NCI-H748 treated with DMSO at 0.1 percent for 48 hours (cell line): ENCODE measurements around the gene MDFI.

Experiments used
- DNase-seq: peaks from one replicate; lab custom pipeline; 2025; lab: John Stamatoyannopoulos, UW

MDFI gene

GRCh38 chr6:41634657-41635056 lies 3.6 kb upstream of the MDFI start:
- no peak for DNase-seq

GRCh38 chr6:41635365-41635764 lies 2.9 kb upstream of the MDFI start:
- no peak for DNase-seq

GRCh38 chr6:41636833-41637193 lies 1.5 kb upstream of the MDFI start:
- no peak for DNase-seq

DNA sequence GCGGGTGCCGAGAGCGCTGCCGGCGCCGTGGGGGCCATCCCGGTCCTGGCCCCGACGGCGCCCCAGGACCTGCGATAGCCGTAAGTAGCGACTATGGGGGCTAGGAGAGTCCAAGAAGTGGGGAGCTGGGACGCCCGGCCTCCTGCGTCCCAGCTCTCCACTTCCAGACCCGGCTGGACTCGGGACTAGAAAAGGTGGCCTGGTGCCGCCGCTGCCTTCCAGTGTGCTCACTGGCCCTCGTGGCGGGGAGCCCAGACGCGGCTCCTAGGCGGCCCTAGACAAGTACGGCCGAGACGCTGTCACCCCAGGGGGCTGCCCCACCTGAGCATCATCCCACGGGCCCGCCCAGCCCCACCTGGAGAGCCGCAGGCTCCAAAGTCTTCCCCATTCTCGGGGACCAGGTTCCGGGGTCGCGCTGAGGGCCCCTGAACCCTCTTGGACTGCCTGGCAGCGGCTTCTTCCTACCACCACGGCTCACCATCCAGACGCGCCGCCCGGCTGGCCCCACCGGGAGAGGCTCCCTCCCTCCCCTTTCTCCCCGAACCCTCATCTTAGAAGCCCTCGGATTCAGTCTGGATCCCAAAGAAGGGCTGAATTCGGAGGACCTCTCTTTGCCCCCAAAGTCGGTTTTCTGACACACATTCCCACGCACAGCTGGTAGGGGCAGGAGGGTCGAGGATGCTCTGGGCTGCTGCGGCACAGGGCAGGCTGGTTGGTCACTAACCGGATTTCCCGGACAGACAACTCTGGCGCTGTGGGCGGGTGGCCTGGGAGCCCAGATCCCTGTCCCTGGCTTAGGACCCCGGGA lies 870 bp upstream of the MDFI start:
- DNase-seq, result no peak

DNA sequence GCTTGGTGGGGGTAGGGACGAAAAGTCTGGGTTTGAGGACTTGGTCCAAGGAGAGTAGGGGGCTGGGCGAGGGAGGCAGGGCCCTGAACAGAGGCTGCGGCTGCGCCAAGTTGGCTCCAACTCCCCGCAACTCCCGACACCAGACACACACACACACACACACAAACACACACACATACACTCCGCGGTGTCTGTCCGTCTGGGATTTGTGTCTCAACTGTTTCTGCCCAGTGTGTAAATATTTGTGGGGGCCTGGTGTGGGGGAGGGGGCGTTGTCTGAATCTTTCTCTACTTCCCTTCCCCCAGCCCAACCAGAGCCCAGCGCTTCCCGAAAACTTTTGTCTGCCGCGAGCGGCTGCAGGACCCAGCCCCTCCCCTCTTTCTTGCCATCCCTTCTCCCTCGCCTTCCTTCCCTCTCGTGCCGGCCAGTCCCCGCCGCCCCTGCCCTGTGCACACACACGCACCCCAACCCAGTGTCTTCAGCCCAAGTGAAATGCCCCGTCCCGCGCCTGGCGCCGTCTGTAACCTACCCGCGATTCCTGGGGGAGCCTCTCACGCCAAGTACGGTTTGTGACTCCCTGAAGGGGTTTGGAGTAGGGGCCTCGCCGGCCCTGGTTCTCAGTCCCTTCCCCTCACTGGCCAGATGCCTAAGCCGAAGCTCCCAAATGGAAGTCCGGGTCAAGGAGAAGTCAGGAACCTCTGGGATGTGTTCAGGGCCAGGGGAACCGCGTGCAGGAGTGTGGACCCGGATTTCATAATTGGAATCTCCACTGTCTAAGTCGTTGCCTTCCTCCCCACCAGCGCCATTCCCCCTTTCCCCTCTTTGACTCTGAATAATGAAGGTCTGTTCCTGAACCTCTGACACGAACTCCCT lies 904 bp downstream of the MDFI start:
- no peak for DNase-seq

DNA sequence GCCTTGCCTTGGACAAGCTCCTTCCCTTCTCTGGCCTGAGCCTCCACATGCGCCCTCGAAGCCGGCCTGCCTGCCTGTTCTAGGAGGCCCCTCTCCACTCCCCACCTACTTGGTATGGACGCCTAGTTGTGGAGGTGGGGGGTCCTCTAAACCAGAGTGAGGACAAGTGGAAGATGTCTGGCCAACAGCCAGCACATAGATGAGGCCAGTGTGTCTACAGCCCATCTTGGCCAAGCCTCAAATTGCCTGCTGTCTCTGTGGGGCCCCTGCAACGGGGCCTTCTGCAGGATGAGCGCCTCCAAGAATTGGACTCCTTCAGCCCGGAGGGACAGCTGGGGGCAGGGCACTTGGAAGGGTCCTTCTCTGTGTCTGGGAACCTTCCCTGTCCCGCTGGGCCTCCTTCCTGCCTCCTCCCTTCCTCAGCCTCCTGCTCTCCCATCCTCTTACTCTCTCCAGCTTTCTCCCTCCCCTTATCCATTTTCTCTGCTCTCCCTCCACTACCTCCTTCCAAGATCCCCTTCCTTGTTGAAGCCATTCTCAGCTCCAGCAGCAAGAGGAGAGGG lies 1.6 kb downstream of the MDFI start:
- DNase-seq, result no peak

- DNase-seq, result no peak
Measured at GRCh38 chr6:41640426-41640825, 2.2 kb downstream of the MDFI start.

- DNase-seq, result no peak
Measured at GRCh38 chr6:41641352-41641925, 3.2 kb downstream of the MDFI start.

GRCh38 chr6:41642090-41642959 lies 4.1 kb downstream of the MDFI start:
- no peak for DNase-seq

DNA sequence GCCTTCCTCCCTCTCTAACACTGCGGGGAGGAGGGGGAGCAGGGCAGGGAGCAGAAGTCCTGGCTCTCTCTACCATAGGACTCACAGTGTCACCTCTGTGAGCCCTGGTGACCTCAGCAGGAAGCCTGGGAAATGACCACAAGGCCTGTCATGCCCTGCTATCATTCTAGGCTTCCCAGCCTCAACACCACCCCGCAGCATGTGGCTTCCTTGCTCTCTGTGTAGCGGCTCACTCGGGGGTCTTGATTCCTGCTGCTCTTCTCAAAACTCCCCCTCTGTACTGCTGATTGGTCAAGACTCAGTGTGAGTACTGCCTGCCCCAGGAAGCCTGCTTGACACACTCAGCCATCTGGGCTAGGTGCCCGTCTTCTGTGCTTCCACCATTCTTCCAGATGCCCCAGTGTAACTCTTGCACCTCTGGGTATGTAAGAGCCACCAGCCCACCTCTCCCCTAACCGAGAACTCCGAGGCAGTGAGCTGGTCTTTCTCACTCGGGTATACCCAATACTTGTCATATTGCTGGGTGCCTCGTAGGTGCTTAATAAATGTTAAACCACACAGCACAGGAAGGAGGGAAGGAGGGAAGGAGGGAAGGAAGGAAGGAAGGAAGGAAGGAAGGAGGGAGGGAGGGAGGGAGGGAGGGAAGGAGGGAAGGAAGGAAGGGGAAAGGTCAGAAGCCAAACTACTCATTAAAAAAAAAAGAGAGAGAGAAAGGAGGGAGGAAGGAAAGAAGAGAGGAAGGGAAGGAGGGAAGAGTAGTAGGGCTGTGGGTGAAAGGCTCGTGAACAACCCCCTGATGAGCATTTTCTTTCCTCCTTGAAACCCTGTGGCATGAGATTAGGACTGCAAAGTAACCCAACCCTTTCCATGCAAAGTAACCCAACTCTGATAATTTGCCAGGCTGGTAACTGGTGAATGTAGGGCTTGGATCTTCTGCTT lies 5.0 kb downstream of the MDFI start:
- DNase-seq, result no peak

DNA sequence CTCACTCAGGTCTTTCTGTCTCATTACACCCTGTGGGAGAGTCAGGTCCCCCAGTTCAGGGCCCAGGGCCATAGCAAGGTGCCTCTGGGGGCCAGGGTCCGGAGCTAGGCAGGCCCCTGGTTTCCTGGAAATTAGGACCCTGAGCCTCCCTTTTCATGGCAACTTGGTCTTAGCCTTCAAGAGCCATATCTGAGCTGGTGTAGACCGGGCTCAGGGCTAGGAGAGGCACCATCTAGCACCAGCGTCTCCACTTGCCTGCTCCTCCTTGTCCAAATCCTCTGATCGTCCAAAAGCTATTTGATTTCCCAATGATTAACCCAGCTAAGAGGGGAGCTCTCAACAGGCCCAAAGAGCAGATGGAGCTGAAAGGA lies 5.6 kb downstream of the MDFI start:
- no peak for DNase-seq

DNA sequence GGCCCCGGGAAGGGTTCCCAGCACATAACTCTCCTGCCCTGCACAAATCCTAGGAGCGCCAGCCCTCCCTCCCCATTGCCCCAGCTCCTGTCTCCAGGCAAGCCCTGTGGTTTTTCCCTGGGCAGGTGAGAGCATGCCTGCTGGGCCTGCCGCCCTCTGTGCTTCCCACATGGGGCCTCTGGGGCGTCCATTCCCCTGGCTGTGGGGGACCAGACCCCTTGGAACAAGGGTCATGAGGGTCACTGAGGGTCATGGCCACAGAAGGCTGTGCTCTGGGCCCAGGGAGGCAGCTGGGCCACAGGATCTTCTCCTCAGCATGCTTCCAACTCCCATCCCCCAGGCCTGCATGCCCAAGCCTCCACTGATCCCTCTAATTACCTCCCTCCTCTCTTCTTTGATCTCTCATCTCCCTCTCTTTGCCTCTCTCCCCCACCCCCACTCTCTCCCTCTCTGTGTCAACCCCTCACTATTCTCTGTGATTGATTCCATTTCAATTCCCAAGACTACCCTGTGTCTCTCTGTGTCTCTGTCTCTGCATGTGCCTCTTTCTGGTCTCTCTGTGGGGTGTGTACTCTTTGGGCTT lies 6.1 kb downstream of the MDFI start:
- no peak for DNase-seq

GRCh38 chr6:41645007-41645618 lies 6.8 kb downstream of the MDFI start:
- no peak for DNase-seq

DNA sequence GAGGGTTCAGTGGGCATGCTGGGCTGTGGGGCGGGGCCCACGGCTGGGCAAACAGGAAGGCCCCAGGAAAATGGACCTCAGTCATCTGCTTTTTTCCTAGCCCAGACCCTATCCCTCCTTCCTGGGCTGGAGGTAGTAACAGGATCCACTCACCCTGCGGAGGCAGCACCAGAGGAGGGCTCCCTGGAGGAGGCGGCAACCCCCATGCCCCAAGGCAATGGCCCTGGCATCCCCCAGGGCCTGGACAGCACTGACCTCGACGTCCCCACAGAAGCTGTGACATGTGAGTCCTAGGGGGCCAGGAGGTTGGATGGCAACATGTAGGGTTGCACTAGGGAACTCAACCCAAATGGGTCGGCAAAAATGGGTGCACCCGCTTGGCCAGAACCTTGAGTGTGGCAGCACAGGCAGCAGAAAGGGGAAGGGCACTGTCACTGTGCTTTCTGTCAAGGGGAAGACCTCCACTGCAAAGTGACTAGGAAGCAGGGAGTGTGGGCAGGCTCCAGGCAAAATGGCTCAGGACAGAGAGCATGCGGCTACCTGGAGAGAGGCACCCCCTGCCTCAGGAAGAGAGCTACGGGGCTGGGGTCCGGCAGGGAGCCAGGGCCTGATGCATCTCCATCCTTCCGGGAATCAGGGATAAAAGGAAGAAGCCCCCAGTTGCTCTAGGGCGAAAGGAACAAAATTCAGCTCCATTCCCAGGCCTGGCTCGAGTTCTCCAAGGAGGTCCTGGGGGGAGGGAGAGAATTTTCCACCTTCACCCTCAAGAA lies 7.9 kb downstream of the MDFI start:
- DNase-seq, result no peak

- DNase-seq, result no peak
Measured at GRCh38 chr6:41647061-41647511, 8.8 kb downstream of the MDFI start.

- no peak for DNase-seq
Measured at GRCh38 chr6:41648070-41648585, 9.9 kb downstream of the MDFI start.

- no peak for DNase-seq
Measured at GRCh38 chr6:41648921-41649320, 10.7 kb downstream of the MDFI start.

GRCh38 chr6:41649596-41649995 lies 11.3 kb downstream of the MDFI start:
- DNase-seq, result no peak

- no peak for DNase-seq
Measured at GRCh38 chr6:41650120-41650519, 11.9 kb downstream of the MDFI start.
